HK-2 (cell line): Measurements from ENCODE around the gene JARID2.

ENCODE experiments used
- DNase-seq: peaks from one replicate; pipeline ENCODE4 v3.0.0-alpha.2; 2018; ENCODE audit not compliant: unreplicated experiment

The JARID2 gene

DNA sequence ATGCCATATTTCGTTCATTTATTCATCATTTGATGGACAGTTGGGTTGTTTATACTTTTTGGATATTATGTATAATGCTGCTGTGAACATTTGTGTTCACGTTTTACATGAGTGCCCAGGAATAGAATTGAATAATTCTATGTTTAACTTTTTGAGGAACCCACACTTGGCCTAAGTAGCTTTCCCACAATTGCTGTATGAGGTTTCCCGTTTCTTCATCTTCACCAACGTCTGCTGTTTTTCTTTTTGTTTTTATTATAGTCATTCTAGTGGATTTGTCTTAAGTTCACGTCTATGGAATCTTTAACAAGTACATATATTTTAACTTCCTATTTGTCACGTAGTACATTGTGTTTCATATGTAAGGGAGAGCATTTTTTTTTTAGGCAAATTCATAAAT, 110.3 kb downstream of the JARID2 start:
- no peak for DNase-seq

- no peak for DNase-seq
Measured at GRCh38 chr6:15356937-15357336, 111.1 kb downstream of the JARID2 start.

DNA sequence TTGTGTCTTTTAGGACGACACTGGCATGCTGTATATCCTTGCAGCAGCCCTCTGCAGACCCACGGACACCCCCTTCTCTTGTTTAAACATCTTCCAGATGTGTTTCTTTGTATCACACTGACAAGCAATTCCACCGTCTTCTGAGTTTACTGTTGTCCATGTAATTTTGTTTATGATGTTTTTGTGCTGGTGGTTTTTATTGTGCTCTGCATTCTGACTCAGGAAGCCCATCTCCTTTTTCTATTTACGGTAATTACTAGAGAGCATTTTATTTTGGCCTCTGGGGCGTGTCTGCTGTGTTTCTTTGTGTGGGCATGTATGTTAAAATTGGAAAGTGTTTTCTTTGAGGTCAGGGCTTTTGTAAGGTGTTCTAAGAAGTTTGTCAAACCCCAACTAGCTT, 111.9 kb downstream of the JARID2 start:
- no peak for DNase-seq

- DNase-seq: peak; percentile 39
Measured at GRCh38 chr6:15358579-15359327, 112.9 kb downstream of the JARID2 start.

DNA sequence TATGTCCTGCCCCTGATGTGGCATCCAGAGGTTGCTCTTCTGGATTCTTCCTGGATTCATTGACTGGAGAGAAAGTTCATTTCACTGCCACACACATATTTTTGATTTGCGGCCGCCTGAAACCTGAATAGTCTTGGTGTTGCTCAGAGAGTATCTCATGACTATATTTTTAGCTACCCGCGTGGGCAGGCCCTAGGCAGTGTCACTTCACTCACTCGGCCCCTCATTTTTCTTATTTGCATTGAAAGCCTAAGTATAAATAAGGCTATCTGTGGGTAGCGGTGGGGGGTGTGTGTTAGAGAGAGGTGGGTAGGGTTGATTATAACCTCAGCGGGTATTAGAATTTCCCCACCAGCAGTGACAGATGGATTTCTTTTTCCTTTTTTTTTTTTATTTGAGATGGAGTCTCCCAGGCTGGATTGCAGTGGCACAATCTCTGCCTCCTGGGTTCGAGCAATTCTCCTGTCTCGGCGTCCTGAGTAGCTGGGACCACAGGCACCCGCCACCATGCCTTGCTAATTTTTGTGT, 113.5 kb downstream of the JARID2 start:
- no peak for DNase-seq

DNA sequence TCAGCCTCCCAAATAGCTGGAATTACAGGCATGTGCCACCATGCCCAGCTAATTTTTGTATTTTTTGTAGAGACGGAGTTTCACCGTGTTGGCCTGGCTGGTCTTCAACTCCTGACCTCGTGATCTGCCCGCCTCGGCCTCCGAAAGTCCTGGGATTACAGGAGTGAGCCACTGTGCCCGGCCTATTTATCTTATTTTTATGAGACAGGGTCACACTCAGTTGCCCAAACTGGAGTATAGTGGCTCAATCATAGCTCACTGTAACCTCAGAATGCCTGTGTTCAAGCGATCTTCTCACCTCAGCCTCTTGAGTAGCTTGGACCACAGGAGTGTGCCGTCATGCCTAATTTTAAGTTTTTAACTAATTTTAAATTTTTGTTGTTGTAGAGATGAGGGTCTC, 114.4 kb downstream of the JARID2 start:
- no peak for DNase-seq

GRCh38 chr6:15361197-15361596, 115.3 kb downstream of the JARID2 start:
- DNase-seq: no peak

GRCh38 chr6:15362274-15363160, 116.6 kb downstream of the JARID2 start:
- no peak for DNase-seq

DNA sequence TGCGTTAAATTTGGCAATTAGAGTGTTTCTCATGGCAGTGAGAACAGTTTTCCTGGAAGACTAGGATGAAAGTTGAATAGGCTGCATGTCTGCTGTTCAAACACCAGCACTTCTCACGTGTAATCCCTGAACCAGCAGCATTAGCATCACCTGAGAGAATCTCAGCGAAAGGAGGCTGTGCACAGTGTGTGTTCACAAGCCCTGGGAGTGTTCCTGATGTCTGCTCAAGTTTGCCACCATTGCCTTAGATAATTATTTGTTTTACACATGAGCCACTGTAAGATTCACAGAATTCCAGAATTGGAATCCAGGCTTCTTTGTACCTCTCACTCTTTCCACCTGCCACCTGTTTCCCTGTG, 117.3 kb downstream of the JARID2 start:
- no peak for DNase-seq

- DNase-seq: no peak
Measured at GRCh38 chr6:15363523-15364400, 117.9 kb downstream of the JARID2 start.

GRCh38 chr6:15364401-15365037, 118.7 kb downstream of the JARID2 start:
- DNase-seq: no peak

DNA sequence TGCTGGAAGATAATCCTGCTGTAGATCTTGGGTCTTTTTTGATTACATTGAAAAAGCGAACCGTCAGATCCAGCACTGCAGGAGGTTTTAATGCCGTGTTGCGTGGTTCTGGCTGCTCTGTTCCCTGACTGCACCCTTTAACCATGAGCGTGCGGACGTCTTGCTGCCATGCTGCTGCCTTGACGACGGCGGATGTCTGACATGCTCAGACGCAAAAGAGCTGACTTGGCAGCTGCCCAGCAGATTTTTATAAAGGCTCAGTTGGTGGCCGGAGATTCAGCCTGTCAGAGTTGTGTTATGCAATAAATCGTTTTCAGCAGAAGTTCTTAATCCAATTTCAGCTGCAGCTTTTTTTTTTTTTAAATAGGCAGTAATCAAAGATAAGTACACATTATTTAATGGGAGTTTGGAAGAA, 119.4 kb downstream of the JARID2 start:
- DNase-seq: no peak

DNA sequence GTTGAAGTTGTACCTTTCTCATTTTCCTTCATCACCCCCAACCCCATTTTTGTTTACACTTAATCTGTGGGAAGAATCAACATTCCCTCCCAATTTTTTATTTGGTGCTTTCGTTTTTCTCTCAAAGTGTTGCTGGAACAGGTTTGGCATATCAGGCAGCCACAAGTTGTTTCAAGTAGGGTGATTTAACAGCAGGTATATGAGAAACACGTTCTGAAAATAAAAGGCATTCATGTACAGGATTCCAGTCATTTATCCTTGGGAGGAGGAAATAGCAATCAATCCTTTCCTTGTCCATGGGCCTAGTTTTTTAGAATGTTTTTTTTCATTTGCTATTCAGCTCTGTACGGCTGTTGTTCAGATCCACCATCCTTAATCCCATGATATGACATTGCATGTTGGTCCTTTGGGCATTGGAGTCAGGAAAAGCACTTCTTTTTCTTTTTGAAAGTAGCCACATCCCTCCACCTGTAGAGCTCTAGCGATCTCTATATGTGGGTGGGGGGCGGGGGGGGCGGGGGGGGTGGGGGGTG, 120.2 kb downstream of the JARID2 start:
- no peak for DNase-seq

DNA sequence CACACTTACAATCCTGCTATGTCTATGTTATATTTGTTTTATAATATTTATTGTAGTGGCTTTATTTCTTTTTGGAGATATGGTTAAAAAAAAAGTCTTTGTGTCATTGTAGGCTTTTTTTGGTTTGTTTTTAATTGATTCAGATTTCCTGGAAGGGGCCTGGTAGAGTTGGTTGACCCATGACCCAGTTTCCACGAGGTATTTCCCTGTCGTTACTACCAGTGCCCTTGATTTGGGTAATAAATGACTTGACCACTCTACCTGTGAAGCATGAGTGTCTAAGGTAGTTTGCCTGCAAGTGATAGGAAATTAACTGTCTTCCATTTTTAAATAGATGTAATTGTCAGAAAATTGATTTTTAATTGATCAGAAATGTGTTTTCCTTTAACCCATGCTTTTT, 121.0 kb downstream of the JARID2 start:
- DNase-seq: no peak

DNA sequence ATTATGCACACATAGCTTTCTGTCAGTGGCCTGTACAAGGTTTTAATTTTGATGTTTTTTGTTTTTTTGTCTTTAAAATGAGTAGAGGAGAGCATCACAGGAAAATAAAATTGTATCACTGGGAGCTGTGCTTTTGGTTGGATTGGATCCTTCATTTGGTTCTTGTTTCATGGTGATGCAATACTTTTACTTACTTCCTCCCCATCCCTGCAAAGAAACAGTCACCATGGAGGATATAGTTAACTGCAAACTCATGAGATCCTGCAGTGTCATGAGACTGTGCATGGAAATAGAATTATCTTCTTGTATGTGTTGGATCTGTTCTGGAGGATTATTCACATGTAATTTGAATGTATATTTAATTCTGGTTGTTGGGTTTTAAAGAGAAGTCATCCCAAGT, 122.3 kb downstream of the JARID2 start:
- DNase-seq: no peak

DNA sequence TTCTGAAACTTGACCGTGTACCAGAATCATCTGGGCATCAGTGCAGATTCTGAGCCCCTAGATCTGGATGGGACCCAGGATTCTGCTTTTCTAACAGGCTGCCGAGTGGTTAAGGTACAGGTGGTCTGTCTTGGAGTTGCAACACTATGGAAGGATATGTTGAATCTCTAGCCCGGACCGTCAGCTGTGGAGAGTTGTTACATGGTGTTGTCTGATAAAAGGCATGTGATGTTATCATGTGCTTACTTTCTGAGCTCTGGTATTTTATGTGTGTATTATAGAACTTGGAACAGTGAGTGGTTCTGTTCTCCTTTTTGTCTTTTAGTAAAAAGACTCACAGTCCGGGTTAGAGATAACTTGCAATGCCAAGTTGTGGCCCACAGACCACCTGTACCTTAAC, 123.0 kb downstream of the JARID2 start:
- no peak for DNase-seq

- no peak for DNase-seq
Measured at GRCh38 chr6:15369838-15370237, 124.0 kb downstream of the JARID2 start.

DNA sequence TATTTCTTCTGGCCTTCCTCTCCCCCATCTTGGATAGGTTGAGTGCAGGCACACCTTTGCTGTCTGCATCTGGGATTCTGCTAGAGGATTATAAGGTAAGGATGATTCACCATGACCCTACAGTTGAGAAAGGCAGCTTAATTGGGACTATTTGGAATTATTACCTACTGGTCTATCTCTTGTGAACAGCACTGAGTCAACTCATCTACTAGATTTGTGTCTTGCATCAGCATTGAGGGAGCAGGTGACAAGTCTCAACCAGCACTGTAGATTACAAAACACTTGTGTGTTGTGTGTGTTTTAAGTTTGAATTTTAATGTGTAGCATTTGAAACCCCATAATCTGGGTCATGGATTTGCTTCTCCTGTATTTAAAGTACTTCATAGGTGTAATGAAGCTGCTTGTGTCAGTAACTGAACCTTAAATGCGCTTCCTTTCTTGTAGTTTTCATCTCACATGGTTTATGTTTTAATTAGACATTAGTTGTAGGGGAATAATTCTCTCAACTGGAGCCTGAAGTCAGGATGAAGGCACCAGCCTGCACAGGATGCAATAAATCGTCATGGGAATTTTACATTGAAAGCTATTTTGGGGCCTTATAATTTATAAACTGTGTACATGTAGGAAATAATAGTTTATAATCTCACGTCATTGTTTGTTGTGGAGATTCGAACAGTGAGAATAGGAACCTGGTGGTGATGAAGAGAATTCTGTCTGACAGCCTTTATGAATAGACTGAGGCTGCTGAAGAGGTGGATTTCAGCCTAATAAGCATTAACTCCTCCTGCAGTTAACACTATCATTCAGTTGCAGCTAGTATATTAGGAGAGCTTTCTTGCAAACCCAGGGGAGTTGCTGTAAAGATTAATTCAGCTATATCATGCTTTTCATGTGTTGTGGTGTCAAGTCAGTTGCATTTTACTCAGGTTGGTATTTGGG, 125.1 kb downstream of the JARID2 start:
- DNase-seq: no peak

DNA sequence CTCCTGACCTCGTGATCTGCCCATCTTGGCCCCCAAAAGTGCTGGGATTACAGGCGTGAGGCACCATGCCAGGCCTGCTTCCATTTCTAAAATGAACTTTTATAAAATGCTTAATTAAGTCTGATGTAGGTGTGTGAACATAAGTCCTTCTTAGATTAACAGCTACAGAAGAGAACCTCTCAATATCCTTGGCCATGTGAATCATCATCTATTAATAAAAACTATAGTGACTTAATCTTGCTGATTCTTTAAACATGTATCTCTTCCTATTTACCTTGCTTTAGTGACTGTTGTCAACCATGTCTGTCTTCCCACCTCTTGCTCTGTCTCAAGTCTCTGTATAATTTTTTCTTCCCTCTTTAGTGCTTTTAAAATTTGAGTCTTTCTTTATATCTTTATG, 127.1 kb downstream of the JARID2 start:
- DNase-seq: no peak

DNA sequence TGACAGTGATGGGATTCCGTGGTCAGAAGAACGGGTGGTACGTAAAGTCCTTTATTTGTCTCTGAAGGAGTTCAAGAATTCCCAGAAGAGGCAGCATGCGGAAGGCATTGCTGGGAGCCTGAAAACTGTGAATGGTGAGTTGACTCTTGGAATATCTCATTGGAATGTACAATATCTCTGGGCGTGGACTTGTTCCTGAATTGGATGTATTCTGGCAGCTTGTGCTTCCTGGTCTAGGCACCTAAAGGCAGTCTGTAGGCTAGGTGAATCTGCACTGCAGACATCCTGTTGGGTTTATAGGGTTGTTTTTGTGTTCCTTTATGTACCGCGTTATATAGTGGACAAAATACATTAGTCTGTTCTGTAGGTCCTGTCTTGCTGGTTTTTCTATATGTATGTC, 128.2 kb downstream of the JARID2 start:
- DNase-seq: no peak
